A549 treated with DMSO at 1 μM for 4 hours (cell line): ENCODE data around the gene TOMM40. TPM values are rescaled to one million over a fixed set of nuclear protein-coding genes. Genes with fewer than 3 reads are reported as not detected.

Experiments used
- total RNA-seq: library from RNA; stranded (reverse); fragments of 200-300 nt; extraction: Qiagen RNA extraction; gene quantifications from 5 replicates; pipeline ENCODE4 v1.2.3, GENCODE V29; 2022; ENCODE audit warnings: low read depth

The TOMM40 gene
- 206 to 267 TPM (median 230 TPM) in 5 replicates for total RNA-seq

GRCh38 chr19:44891016-44891882 is at the start of gene TOMM40:
Gene TOMM40, plus strand, starts transcription at chr19:44891254. Its CDS starts 162 bp downstream, at chr19:44891416.

DNA sequence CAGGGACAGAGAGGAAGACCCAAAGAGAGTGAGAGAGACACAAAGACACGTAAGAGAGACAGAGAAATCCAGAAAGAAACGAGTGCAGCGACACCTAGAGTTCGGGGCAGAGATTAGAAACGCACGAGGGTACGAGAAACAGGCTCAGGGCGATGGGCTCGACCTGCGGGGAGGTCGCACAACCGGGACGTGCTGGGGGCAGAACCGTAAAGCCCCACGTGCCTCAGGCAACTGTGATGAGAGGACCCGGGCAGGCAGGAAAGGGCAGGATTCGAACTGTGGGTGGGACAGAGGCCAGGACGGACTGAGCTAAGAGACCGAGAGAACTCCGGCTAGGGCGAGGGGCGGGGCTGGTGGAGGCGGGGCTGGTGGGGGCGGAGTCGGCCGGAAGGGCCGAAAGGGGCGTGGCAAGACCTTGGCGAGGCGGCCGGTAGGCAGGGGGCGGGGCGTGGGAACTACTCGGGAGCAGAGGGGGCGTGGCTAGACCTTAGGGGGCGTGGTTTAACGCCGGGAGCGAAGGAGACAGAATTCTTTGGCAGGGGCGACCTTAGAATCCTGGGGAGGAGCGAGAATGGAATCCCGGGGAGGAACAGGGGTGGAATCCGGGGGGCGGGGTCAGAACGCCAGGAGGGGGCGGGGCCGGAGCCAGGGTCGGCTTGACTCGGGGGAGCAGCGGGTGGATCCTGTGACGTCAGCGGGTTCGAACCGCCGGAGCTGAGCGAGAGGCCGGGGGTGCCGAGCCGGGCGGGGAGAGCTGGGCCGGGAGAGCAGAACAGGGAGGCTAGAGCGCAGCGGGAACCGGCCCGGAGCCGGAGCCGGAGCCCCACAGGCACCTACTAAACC is 45.2 kb upstream of the TOMM40 start, which contains the start of gene NECTIN2:
TSS of gene NECTIN2 (plus strand) at position 686 of the 843 bp plus-strand sequence. CDS start 229 bp downstream, outside the sequence.

GRCh38 chr19:44905437-44906160 is 14.5 kb downstream of the TOMM40 start, which contains the start of gene APOE:
Gene APOE, plus strand, starts transcription at chr19:44905796. Its CDS starts 829 bp downstream, at chr19:44906625.

DNA sequence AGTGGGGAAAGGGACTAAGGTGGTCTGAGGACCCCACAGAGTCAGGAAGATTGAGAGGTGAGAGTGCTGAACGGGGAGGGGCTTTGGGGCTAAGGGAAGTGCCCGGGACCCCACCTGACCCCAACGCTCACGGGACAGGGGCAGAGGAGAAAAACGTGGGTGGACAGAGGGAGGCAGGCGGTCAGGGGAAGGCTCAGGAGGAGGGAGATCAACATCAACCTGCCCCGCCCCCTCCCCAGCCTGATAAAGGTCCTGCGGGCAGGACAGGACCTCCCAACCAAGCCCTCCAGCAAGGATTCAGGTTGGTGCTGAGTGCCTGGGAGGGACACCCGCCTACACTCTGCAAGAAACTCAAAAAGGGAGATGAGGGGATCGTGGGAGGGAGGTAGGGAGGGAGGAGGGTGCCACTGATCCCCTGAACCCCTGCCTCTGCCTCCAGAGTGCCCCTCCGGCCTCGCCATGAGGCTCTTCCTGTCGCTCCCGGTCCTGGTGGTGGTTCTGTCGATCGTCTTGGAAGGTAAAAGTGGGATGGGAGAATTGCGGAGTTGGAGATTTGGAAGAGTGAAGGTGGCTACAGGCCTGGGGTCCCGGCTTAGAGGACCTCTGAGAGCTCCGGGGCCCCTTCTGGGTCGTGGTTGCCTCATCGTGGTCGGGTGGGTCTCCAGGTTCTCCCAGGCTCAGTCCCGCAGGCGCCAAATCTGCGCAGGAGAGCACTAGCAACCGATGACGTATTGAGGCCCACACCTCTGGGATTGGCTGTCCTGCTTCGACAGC is 23.6 kb downstream of the TOMM40 start, which contains the start of gene APOC1:
TSS of gene APOC1 (plus strand) at position 176 of the 774 bp plus-strand sequence. CDS start at position 460, 284 bp downstream.

GRCh38 chr19:44942067-44942571 is 51.1 kb downstream of the TOMM40 start, which contains the start of gene APOC4:
Gene APOC4, plus strand, starts transcription at chr19:44942237. Its CDS starts 41 bp downstream, at chr19:44942278.

Other genes with a start within 250 kb of the TOMM40 start
- gene PVR, start 247.3 kb upstream of the TOMM40 start, total RNA-seq, result 107 to 128 TPM (median 120 TPM) in 5 replicates
- gene CEACAM19, start 219.8 kb upstream of the TOMM40 start, total RNA-seq, result 9.3 to 13.6 TPM (median 9.5 TPM) in 5 replicates
- gene CEACAM16, start 192.1 kb upstream of the TOMM40 start, total RNA-seq, result 0.09 to 0.19 TPM (median 0.13 TPM) in 4 of 5 replicates, not detected in the other
- 55.3 to 116 TPM (median 89.8 TPM) in 5 replicates for gene BCL3, start 142.5 kb upstream of the TOMM40 start, total RNA-seq
- not detected in 5 replicates for gene CBLC, start 113.4 kb upstream of the TOMM40 start, total RNA-seq
- 67.7 to 91.0 TPM (median 77.6 TPM) in 5 replicates for gene BCAM, start 82.2 kb upstream of the TOMM40 start, total RNA-seq
- gene NECTIN2, start 45.0 kb upstream of the TOMM40 start, total RNA-seq, result 75.5 to 88.4 TPM (median 83.4 TPM) in 5 replicates
- 12.2 to 15.8 TPM (median 13.3 TPM) in 5 replicates for gene APOE, start 14.5 kb downstream of the TOMM40 start, total RNA-seq
- gene APOC1, start 23.4 kb downstream of the TOMM40 start, total RNA-seq, result 109 to 128 TPM (median 117 TPM) in 5 replicates
- not detected in 5 replicates for gene APOC4, start 51.0 kb downstream of the TOMM40 start, total RNA-seq
- not detected in 5 replicates for gene APOC2, start 54.8 kb downstream of the TOMM40 start, total RNA-seq
- gene CLPTM1, start 64.1 kb downstream of the TOMM40 start, total RNA-seq, result 136 to 197 TPM (median 165 TPM) in 5 replicates
- 41.9 to 59.2 TPM (median 49.1 TPM) in 5 replicates for gene RELB, start 110.2 kb downstream of the TOMM40 start, total RNA-seq
- 54.6 to 69.9 TPM (median 62.3 TPM) in 5 replicates for gene CLASRP, start 147.8 kb downstream of the TOMM40 start, total RNA-seq
- gene ZNF296, start 185.2 kb downstream of the TOMM40 start, total RNA-seq, result 6.6 to 9.2 TPM (median 7.7 TPM) in 5 replicates
- 83.7 to 92.7 TPM (median 88.0 TPM) in 5 replicates for gene GEMIN7, start 188.0 kb downstream of the TOMM40 start, total RNA-seq
- 19.5 to 31.8 TPM (median 29.7 TPM) in 5 replicates for gene PPP1R37, start 201.9 kb downstream of the TOMM40 start, total RNA-seq